HFFc6 (cell line): ENCODE data around the gene OR4D5. TPM values are rescaled to one million over a fixed set of nuclear protein-coding genes. Genes with fewer than 3 reads are reported as not detected.

ENCODE experiments used
- DNase-seq: peaks from one replicate; pipeline ENCODE4 v3.0.0-alpha.2; 2018
- H3K27ac Mint-ChIP-seq: 2 replicates; pipeline ENCODE4 v1.8.0; 2020; ENCODE audit warnings: mild to moderate bottlenecking, mixed read lengths
- H3K27me3 Mint-ChIP-seq: 2 replicates; pipeline ENCODE4 v1.8.0; 2021; ENCODE audit warnings: mild to moderate bottlenecking, moderate library complexity, mixed read lengths; ENCODE audit not compliant: insufficient read depth
- H3K36me3 Mint-ChIP-seq: 2 replicates; pipeline ENCODE4 v1.8.0; 2021; ENCODE audit warnings: low read depth, mixed read lengths
- H3K4me1 Mint-ChIP-seq: 2 replicates; pipeline ENCODE4 v1.8.0; 2020; ENCODE audit warnings: low read depth, mixed read lengths
- H3K4me3 Mint-ChIP-seq: 2 replicates; pipeline ENCODE4 v1.8.0; 2020; ENCODE audit warnings: mild to moderate bottlenecking, moderate library complexity, mixed read lengths
- H3K9me3 Mint-ChIP-seq: 2 replicates; pipeline ENCODE4 v1.8.0; 2020; ENCODE audit warnings: mild to moderate bottlenecking, mixed read lengths
- CTCF ChIP-seq: fragments of 200-600 bp; sonication (generic); IDR thresholded peaks from 2 replicates; pipeline ENCODE4 v1.5.0; 2021; ENCODE audit warnings: antibody characterized with exemption, mild to moderate bottlenecking
- total RNA-seq, 6 experiments: library from RNA; stranded (reverse); fragmentation: NEBNext Ultra II Directional; extraction: Animal tissue kit (Norgen Biotek cat#: 25700); gene quantifications; 2 replicates in 1 of 6; 3 replicates in 5 of 6; pipeline ENCODE4 v1.2.3, GENCODE V29; 2021

Gene OR4D5
- total RNA-seq, 6 experiments from 2014 or later = not detected

DNA sequence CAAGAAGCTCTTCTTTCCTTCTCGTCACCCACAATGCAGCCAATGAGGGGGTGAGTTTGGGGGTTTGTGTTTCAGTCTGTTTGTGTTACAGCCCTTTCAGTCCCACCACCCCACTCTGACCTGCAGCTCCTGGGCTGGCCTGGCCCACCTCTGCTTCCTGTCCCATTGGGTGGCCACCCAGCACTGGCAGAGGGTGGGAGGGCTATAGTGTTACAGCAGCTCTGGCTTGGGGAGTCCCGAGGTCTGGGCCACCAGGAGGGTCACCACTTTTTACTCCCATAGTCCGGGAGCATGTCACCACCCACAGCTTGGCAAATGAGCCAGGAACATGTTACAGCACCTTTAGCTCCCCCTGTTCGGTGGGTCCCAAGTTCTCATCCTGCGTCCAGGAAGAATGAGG is 39.9 kb downstream of the OR4D5 start:
- Mint-ChIP-seq H3K36me3 (no peaks in the 10 kb centered on the region), H3K4me1 (peaks cover 5% of the 10 kb centered on the region; the same call in 1 of the 2 replicates), H3K4me3 (no peak overlapping the region), H3K27ac (no peak overlapping the region), H3K9me3 (peaks cover 39% of the 10 kb centered on the region), H3K27me3 (peaks cover 2% of the 10 kb centered on the region)
- no peak for TF ChIP-seq CTCF
- DNase-seq = no peak

Other genes starting within 250 kb of the OR4D5 start
- gene ZNF202, start 198.0 kb upstream of the OR4D5 start, total RNA-seq = 1 to 10 TPM; 5.4 to 8.3 (median 6.8) TPM
- not detected for gene OR6X1, start 185.1 kb upstream of the OR4D5 start, total RNA-seq
- not detected for gene OR6M1, start 133.3 kb upstream of the OR4D5 start, total RNA-seq
- not detected for gene TMEM225, start 53.9 kb upstream of the OR4D5 start, total RNA-seq
- not detected for gene OR8D4, start 37.5 kb upstream of the OR4D5 start, total RNA-seq
- gene OR6T1, start 4.2 kb downstream of the OR4D5 start, total RNA-seq = not detected
- gene OR10S1, start 38.2 kb downstream of the OR4D5 start, total RNA-seq = not detected
- not detected for gene OR10G6, start 55.5 kb downstream of the OR4D5 start, total RNA-seq
- not detected for gene OR10G4, start 73.4 kb downstream of the OR4D5 start, total RNA-seq
- gene OR10G9, start 83.4 kb downstream of the OR4D5 start, total RNA-seq = not detected
- not detected for gene OR10G8, start 87.2 kb downstream of the OR4D5 start, total RNA-seq
- not detected for gene OR10G7, start 101.7 kb downstream of the OR4D5 start, total RNA-seq
- gene VWA5A, start 175.8 kb downstream of the OR4D5 start, total RNA-seq = under 1 TPM in 1 of 6 experiments, not detected in 5; 0.14 TPM
- gene OR10D3, start 243.7 kb downstream of the OR4D5 start, total RNA-seq = not detected